Bronchial epithelial cell (primary cell): ENCODE data around the gene LPIN3. TPM values are rescaled to one million over a fixed set of nuclear protein-coding genes. Genes with fewer than 3 reads are reported as not detected.

ENCODE experiments used
- DNase-seq: peaks from one replicate; pipeline ENCODE4 v3.0.0-alpha.2; 2010; ENCODE audit warnings: low read depth
- FAIRE-seq: peaks from 2 replicates; lab custom pipeline; 2011; peaks lifted over from hg19 to GRCh38; lab: Jason Lieb, UNC
- H3K27me3 ChIP-seq: 2 replicates; pipeline ENCODE4 v1.5.1; 2011; ENCODE audit warnings: low read length; ENCODE audit not compliant: control insufficient read depth, insufficient read depth
- H3K36me3 ChIP-seq: 2 replicates; pipeline ENCODE4 v1.5.1; 2011; ENCODE audit warnings: low read length; ENCODE audit not compliant: control insufficient read depth, insufficient read depth
- H3K4me3 ChIP-seq: 2 replicates; pipeline ENCODE4 v1.5.1; 2011; ENCODE audit warnings: mild to moderate bottlenecking, low read depth, low read length, control low read depth
- total RNA-seq: library from RNA; depleted of rRNA; stranded (reverse); fragments of >200 nt; gene quantifications from 2 replicates; pipeline ENCODE4 v1.2.1, GENCODE V29; 2014
- TF ChIP-seq, protein P1 (sequence below): IDR thresholded peaks from 2 replicates; pipeline ENCODE4 v1.5.1; 2011; ENCODE audit warnings: mild to moderate bottlenecking, moderate library complexity, low read length, control low read depth, inconsistent platforms; ENCODE audit not compliant: insufficient read depth, severe bottlenecking

The LPIN3 gene
- total RNA-seq, 1 donor from 2014 or later: 3.9 TPM

- TF ChIP-seq, protein P1, sequence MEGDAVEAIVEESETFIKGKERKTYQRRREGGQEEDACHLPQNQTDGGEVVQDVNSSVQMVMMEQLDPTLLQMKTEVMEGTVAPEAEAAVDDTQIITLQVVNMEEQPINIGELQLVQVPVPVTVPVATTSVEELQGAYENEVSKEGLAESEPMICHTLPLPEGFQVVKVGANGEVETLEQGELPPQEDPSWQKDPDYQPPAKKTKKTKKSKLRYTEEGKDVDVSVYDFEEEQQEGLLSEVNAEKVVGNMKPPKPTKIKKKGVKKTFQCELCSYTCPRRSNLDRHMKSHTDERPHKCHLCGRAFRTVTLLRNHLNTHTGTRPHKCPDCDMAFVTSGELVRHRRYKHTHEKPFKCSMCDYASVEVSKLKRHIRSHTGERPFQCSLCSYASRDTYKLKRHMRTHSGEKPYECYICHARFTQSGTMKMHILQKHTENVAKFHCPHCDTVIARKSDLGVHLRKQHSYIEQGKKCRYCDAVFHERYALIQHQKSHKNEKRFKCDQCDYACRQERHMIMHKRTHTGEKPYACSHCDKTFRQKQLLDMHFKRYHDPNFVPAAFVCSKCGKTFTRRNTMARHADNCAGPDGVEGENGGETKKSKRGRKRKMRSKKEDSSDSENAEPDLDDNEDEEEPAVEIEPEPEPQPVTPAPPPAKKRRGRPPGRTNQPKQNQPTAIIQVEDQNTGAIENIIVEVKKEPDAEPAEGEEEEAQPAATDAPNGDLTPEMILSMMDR: no peak
- Histone ChIP-seq H3K36me3 (peaks cover 31% of the 10 kb centered on the region), H3K27me3 (no peaks in the 10 kb centered on the region), H3K4me3 (no peak overlapping the region)
- FAIRE-seq (no peak), DNase-seq (no peak)
These were observed 8.6 kb downstream of the LPIN3 start for GRCh38 chr20:41349266-41349665.

GRCh38 chr20:41349943-41350342 lies 9.3 kb downstream of the LPIN3 start:
- no peak for DNase-seq
- TF ChIP-seq, protein P1: no peak
- H3K4me3 ChIP-seq: no peak overlapping the region
- H3K36me3 ChIP-seq: peaks cover 31% of the 10 kb centered on the region
- no peaks in the 10 kb centered on the region for H3K27me3 ChIP-seq
- no peak for FAIRE-seq

DNA sequence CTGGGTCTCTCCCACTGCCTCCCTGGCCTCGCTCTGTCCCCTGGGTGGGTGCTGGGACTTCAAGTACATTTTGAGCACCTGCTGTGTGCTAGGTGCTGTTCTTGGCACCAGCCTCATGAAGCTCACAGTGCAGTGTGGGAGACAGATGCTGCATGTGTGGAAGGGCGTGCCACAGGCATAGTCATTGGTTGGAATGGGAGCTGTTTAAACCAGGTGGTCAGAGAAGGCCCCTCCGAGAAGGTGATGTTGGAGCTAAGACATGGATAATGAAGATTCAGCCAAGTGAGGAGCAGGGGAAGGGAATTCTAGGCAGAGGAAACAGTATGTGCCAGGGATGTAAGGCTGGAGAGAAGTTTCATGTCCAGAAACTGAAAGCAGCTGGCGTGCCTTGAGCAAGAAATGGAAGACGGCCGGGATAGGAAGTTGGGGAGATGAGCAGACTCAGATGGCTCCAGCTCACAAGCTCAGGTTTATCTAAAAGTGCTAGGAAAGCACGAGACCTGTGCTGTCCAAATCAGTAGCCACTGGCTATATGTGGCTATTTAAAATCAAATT lies 9.9 kb downstream of the LPIN3 start:
- TF ChIP-seq, protein P1: no peak
- no peaks in the 10 kb centered on the region for H3K27me3 ChIP-seq
- no peak for DNase-seq
- H3K4me3 ChIP-seq: no peak overlapping the region
- no peak for FAIRE-seq
- peaks cover 33% of the 10 kb centered on the region for H3K36me3 ChIP-seq

DNA sequence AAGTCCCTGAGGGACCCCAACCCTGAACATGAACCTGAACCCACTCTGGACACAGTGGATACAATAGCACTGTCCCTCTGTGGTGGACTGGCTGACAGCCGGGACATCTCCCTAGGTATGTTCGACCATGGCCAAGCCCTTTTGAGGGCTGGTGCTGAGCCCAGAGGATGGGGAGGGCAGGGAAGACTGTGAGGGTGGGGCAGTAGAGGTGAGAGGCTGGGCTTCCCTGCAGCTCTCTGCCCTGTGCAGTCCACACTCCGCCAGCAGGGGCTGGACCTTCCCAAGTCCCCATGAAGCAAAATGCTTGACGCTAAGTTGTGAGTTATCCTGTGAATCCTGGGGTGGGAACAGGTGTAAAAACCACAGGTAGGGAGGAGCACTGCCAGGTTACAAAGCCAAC lies 11.5 kb downstream of the LPIN3 start:
- TF ChIP-seq, protein P1: peak; percentile 2
- Histone ChIP-seq H3K4me3 (no peak overlapping the region), H3K27me3 (no peaks in the 10 kb centered on the region), H3K36me3 (peaks cover 32% of the 10 kb centered on the region)
- DNase-seq: no peak
- FAIRE-seq: no peak

DNA sequence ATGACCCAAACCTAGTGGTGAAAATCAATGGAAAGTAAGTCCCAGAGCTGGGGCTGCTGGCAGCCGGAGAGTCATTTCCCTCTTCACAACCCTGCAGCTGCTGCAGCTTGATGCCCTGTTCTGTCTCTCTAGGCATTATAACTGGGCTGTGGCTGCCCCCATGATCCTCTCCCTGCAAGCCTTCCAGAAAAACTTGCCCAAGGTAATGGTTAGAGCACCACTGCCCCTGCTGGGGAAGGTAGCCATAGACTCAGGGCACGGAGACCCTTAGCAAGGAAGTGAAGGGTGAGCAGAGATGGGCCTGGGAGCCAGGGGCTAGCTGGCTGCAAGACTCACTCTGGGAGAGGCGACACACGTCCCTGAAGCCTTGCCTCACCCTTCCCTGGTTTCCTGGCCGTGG lies 12.0 kb downstream of the LPIN3 start:
- no peak overlapping the region for H3K4me3 ChIP-seq
- peaks cover 33% of the 10 kb centered on the region for H3K36me3 ChIP-seq
- H3K27me3 ChIP-seq: no peaks in the 10 kb centered on the region
- no peak for FAIRE-seq
- TF ChIP-seq, protein P1: no peak
- DNase-seq: no peak

DNA sequence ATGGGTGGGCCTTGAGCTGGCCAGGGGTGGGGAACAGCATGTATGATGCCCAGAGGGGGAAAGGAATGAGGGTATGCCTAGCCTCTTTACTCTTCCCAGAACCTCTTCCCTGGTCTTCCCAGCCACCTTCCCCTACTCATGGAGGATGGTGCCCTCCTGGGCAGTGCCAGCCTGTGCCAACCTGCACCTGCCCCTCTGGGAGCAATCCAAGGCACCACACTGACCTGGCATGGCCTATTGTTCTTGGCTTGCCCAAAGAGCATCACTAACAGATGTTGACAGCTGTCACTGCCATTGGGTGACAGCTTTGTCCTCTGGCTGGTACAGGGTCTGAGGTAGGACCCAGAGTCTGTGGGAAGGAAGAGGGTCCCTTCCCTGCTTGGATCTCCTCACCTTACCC lies 12.9 kb downstream of the LPIN3 start:
- H3K36me3 ChIP-seq: peaks cover 33% of the 10 kb centered on the region
- H3K27me3 ChIP-seq: no peaks in the 10 kb centered on the region
- TF ChIP-seq, protein P1: no peak
- no peak overlapping the region for H3K4me3 ChIP-seq
- FAIRE-seq (no peak), DNase-seq (no peak)
